BJ (cell line): Measurements from ENCODE around the gene NUSAP1. TPM values are rescaled to one million over a fixed set of nuclear protein-coding genes. Genes with fewer than 3 reads are reported as not detected.
A peak's percentile ranks its signal among the peaks of the same experiment; 100 is the strongest.
"Not testable (repeated sequence)": the region's sequence is repeated elsewhere in the genome, so short reads cannot be mapped to it uniquely, and the experiment has no call there.

ENCODE experiments used
- CTCF ChIA-PET: fragments of 350-600 bp; formaldehyde crosslinking; extraction: SDS; loops from one replicate; lab custom pipeline; 2021; ENCODE audit warnings: antibody characterized with exemption, inconsistent platforms; lab: Yijun Ruan, JAX
- POLR2A ChIA-PET: fragments of 300-600 bp; sonication (Branson Sonifier 250); formaldehyde crosslinking; extraction: SDS; loops from one replicate; lab custom pipeline; 2021; ENCODE audit warnings: antibody characterized with exemption; lab: Charles Lee
- DNase-seq: peaks from one replicate; pipeline ENCODE4 v3.0.0-alpha.2; 2011; ENCODE audit warnings: low read depth
- H3K27me3 ChIP-seq: 2 replicates; pipeline ENCODE4 v1.6.0; 2011; ENCODE audit warnings: low read length; ENCODE audit not compliant: control insufficient read depth, insufficient read depth
- H3K36me3 ChIP-seq: 2 replicates; pipeline ENCODE4 v1.5.1; 2011; ENCODE audit warnings: low read length; ENCODE audit not compliant: control insufficient read depth, insufficient read depth
- H3K4me3 ChIP-seq: 2 replicates; pipeline ENCODE4 v1.5.1; 2011; ENCODE audit warnings: low read depth, mild to moderate bottlenecking, control low read depth, low read length
- CTCF ChIP-seq: IDR thresholded peaks from 2 replicates; pipeline ENCODE4 v1.5.1; 2011; ENCODE audit warnings: low read depth, mild to moderate bottlenecking, control low read depth, inconsistent platforms, low read length, moderate library complexity; ENCODE audit not compliant: insufficient read depth
- polyA plus RNA-seq: library from polyadenylated mRNA; depleted of rRNA; stranded (reverse); fragments of >200 nt; gene quantifications from 2 replicates; pipeline ENCODE4 v1.2.3, GENCODE V29; 2011

NUSAP1 gene
- polyA plus RNA-seq, 1 experiment: 102 TPM

GRCh38 chr15:41416742-41417417, 84.2 kb downstream of the NUSAP1 start, which contains the start of gene RTF1:
Gene RTF1 (plus strand): TSS chr15:41417095. CDS start chr15:41417116, 21 bp downstream.
- H3K36me3 ChIP-seq: no peaks in the 10 kb centered on the region
- H3K27me3 ChIP-seq: no peaks in the 10 kb centered on the region
- DNase-seq: peak; percentile 35
- no peak for TF ChIP-seq CTCF
- CTCF ChIA-PET: interaction anchor here (1.4 kb wide), 1 partner anchor 13 kb away, joined by 4 read pairs; no protein-coding TSS in a partner anchor
- POLR2A ChIA-PET: no interaction called here
- peak within 1 kb of the TSS; percentile 91 for H3K4me3 ChIP-seq

GRCh38 chr15:41417418-41418195, 84.9 kb downstream of the NUSAP1 start:
- Histone ChIP-seq H3K27me3 (no peaks in the 10 kb centered on the region), H3K36me3 (no peaks in the 10 kb centered on the region), H3K4me3 (peak overlapping the region; percentile 91)
- no peak for DNase-seq
- POLR2A ChIA-PET: no interaction called here
- no peak for TF ChIP-seq CTCF
- CTCF ChIA-PET: interaction anchor here (1.4 kb wide), 1 partner anchor 14 kb away, joined by 4 read pairs; no protein-coding TSS in a partner anchor

- no peak for TF ChIP-seq CTCF
- CTCF ChIA-PET: no interaction called here
- Histone ChIP-seq H3K27me3 (no peaks in the 10 kb centered on the region), H3K4me3 (no peak overlapping the region), H3K36me3 (no peaks in the 10 kb centered on the region)
- POLR2A ChIA-PET: no interaction called here
- DNase-seq: no peak
Observed at GRCh38 chr15:41423979-41424659, 91.4 kb downstream of the NUSAP1 start.

GRCh38 chr15:41424809-41425208, 92.1 kb downstream of the NUSAP1 start:
- CTCF ChIA-PET: interaction anchor here (0.6 kb wide), 1 partner anchor 249 kb away, joined by 4 read pairs; no protein-coding TSS in a partner anchor
- no peak for DNase-seq

GRCh38 chr15:41425907-41426306, 93.2 kb downstream of the NUSAP1 start:
- CTCF ChIA-PET, H3K27me3 ChIP-seq, H3K36me3 ChIP-seq, DNase-seq, H3K4me3 ChIP-seq, POLR2A ChIA-PET: not testable (repeated sequence)

More at GRCh38 chr15:41424809-41425208, 92.1 kb downstream of the NUSAP1 start:
- no peaks in the 10 kb centered on the region for H3K36me3 ChIP-seq
- POLR2A ChIA-PET: no interaction called here
- no peak overlapping the region for H3K4me3 ChIP-seq
- H3K27me3 ChIP-seq: no peaks in the 10 kb centered on the region
- no peak for TF ChIP-seq CTCF
